IPS DF 4.7 (cell line): ENCODE data around the gene NIM1K.
"Not testable (repeated sequence)": the region's sequence is repeated elsewhere in the genome, so short reads cannot be mapped to it uniquely, and the experiment has no call there.

Experiments used
- DNase-seq: peaks from one replicate; pipeline ENCODE4 v3.0.0-alpha.2; 2013; ENCODE audit warnings: low spot score; ENCODE audit errors: extremely low read depth

Gene NIM1K

GRCh38 chr5:43279548-43280274 is 87.7 kb downstream of the NIM1K start:
- no peak for DNase-seq

GRCh38 chr5:43281840-43282658 is 90.0 kb downstream of the NIM1K start:
- DNase-seq, result no peak

GRCh38 chr5:43286623-43287022 is 94.6 kb downstream of the NIM1K start:
- DNase-seq, result no peak

- no peak for DNase-seq
These were observed 95.5 kb downstream of the NIM1K start for GRCh38 chr5:43287493-43287892.

GRCh38 chr5:43288269-43288831 is 96.3 kb downstream of the NIM1K start:
- DNase-seq, result no peak

GRCh38 chr5:43290726-43291125 is 98.7 kb downstream of the NIM1K start:
- no peak for DNase-seq

- DNase-seq, result no peak
These were observed 102.2 kb downstream of the NIM1K start for GRCh38 chr5:43294226-43294625.

GRCh38 chr5:43295202-43295601 is 103.2 kb downstream of the NIM1K start:
- no peak for DNase-seq

GRCh38 chr5:43296835-43297234 is 104.8 kb downstream of the NIM1K start:
- no peak for DNase-seq

GRCh38 chr5:43298443-43298842 is 106.4 kb downstream of the NIM1K start:
- DNase-seq, result no peak

- DNase-seq, result no peak
These were observed 108.1 kb downstream of the NIM1K start for GRCh38 chr5:43300112-43300511.

- DNase-seq, result no peak
These were observed 109.6 kb downstream of the NIM1K start for GRCh38 chr5:43301653-43302091.

GRCh38 chr5:43302481-43302880 is 110.5 kb downstream of the NIM1K start:
- no peak for DNase-seq

- no peak for DNase-seq
These were observed 111.2 kb downstream of the NIM1K start for GRCh38 chr5:43303242-43303641.

- DNase-seq, result no peak
These were observed 112.5 kb downstream of the NIM1K start for GRCh38 chr5:43304525-43304924.

GRCh38 chr5:43305948-43306565 is 114.0 kb downstream of the NIM1K start:
- DNase-seq, result no peak

GRCh38 chr5:43306954-43307353 is 114.9 kb downstream of the NIM1K start:
- DNase-seq, result not testable (repeated sequence)

- DNase-seq, result no peak
These were observed 117.1 kb downstream of the NIM1K start for GRCh38 chr5:43309122-43309521.

- no peak for DNase-seq
These were observed 117.6 kb downstream of the NIM1K start for GRCh38 chr5:43309637-43310036.

- no peak for DNase-seq
These were observed 120.1 kb downstream of the NIM1K start for GRCh38 chr5:43312076-43312661.

GRCh38 chr5:43312699-43313034 is 120.6 kb downstream of the NIM1K start:
- DNase-seq, result no peak
